A673 (cell line): ENCODE measurements around the gene SFT2D1. TPM values are rescaled to one million over a fixed set of nuclear protein-coding genes. Genes with fewer than 3 reads are reported as not detected.

Source experiments
- BruUV-seq: library from RNA; stranded (reverse); fragments of 400-500 nt; replicated peaks from 2 replicates; lab custom pipeline; 2021; lab: Mats Ljungman, UMichigan
- CTCF ChIA-PET: fragments of 300-600 bp; sonication (Branson Sonifier 250); formaldehyde crosslinking; loops from one replicate; lab custom pipeline; 2022; ENCODE audit warnings: antibody characterized with exemption; lab: Charles Lee
- POLR2A ChIA-PET: fragments of 300-600 bp; sonication (Branson Sonifier 250); formaldehyde crosslinking; loops from one replicate; lab custom pipeline; 2022; ENCODE audit warnings: antibody characterized with exemption; ENCODE audit not compliant: low non-redundant PET; lab: Charles Lee
- DNase-seq: peaks from one replicate; pipeline ENCODE4 v3.0.0-alpha.2; 2015; ENCODE audit warnings: low spot score
- H3K27ac ChIP-seq: fragments of 200-600 bp; sonication (generic); 2 replicates; pipeline ENCODE4 v1.5.1; 2016; ENCODE audit warnings: mixed run types, low read depth, mild to moderate bottlenecking, mixed read lengths, antibody characterized with exemption, low read length; ENCODE audit not compliant: poor library complexity, severe bottlenecking
- H3K27me3 ChIP-seq: fragments of 200-600 bp; sonication (generic); replicated peaks from 2 replicates; pipeline ENCODE4 v1.6.1; 2017; ENCODE audit warnings: mixed run types, low read depth, mild to moderate bottlenecking, mixed read lengths, antibody characterized with exemption, low read length; ENCODE audit not compliant: insufficient read depth, poor library complexity
- H3K36me3 ChIP-seq: fragments of 200-600 bp; sonication (generic); 2 replicates; pipeline ENCODE4 v1.6.1; 2016; ENCODE audit warnings: mixed run types, mild to moderate bottlenecking, mixed read lengths, antibody characterized with exemption, low read length; ENCODE audit not compliant: insufficient read depth, poor library complexity, severe bottlenecking
- H3K4me1 ChIP-seq: fragments of 200-600 bp; sonication (generic); 2 replicates; pipeline ENCODE4 v1.6.1; 2017; ENCODE audit warnings: mixed run types, mild to moderate bottlenecking, mixed read lengths, antibody characterized with exemption, low read length; ENCODE audit not compliant: insufficient read depth, poor library complexity, severe bottlenecking
- H3K4me3 ChIP-seq: fragments of 200-600 bp; sonication (generic); 2 replicates; pipeline ENCODE4 v1.5.1; 2016; ENCODE audit warnings: low read depth, mixed run types, mild to moderate bottlenecking, mixed read lengths, low read length; ENCODE audit not compliant: poor library complexity, severe bottlenecking
- H3K9me3 ChIP-seq: fragments of 200-600 bp; sonication (generic); 2 replicates; pipeline ENCODE4 v1.6.1; 2016; ENCODE audit warnings: mixed run types, low read depth, mild to moderate bottlenecking, mixed read lengths, antibody characterized with exemption, low read length; ENCODE audit not compliant: poor library complexity, severe bottlenecking
- EZH2 ChIP-seq: fragments of 200-600 bp; sonication (generic); IDR thresholded peaks from 2 replicates; pipeline ENCODE4 v1.6.1; 2017; ENCODE audit warnings: borderline replicate concordance, low read depth, mild to moderate bottlenecking, mixed read lengths, antibody characterized with exemption, low read length; ENCODE audit not compliant: poor library complexity, severe bottlenecking
- intact Hi-C: fragments of 100-400 bp; cut with micrococcal nuclease; formaldehyde crosslinking; loops from one replicate; pipeline ENCODE4 v1.10.0; 2022; ENCODE audit not compliant: unreplicated experiment
- total RNA-seq: library from RNA; stranded (reverse); gene quantifications from 2 replicates; pipeline ENCODE4 v1.2.3, GENCODE V29; 2021
- TF ChIP-seq, protein P1 (sequence below): fragments of 300-800, 200-600 bp; sonication (generic); conservative IDR thresholded peaks from 2 replicates; pipeline ENCODE4 v1.5.1; 2017; ENCODE audit warnings: low read depth, mild to moderate bottlenecking, antibody characterized with exemption, low read length, moderate library complexity, mixed read lengths

SFT2D1 gene
- total RNA-seq, 1 experiment from 2014 or later = 62.0 TPM

DNA sequence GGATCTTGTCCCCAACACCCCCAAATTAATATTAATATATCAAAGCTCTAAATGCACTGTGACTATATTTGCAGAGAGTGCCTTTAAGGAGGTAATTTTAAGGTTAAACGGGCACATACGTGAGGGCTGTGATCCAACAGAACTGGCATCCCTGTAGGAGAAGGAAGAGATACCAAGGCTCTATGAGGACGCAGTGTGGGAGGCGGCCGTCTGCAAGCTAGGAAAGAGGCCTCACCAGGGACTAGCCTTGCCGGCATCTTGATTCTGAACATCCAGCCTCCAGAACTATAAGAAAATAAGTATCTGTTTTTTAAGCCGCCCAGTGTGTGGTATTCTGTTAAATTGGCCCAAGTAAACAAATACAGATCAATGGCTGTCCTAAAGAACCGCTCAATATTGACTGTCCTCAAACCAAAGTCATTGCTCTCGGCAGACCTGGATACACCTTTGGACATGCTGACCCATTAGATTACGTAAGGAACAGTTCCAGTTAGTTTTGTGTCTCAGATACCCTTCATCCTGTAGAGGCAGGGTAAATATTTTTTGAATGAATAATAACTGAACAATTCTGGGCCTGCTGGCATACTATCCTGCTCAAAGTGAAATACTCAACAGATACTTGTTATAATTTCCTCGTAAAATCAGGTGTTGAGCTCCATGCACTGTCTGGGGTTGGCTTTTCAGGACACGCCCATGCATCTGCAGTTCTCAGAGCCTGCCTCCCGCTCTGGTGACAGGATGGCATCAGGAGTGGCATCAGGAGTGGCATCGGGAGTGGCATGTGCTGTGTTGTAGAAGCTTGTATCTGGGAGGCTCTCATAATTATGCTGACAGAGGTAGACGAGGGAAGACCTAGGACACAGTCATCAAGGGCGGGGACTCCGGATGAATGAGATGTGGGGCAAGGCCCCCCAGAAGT is 40.5 kb downstream of the SFT2D1 start:
- BruUV-seq = no TSS peak
- Histone ChIP-seq H3K27me3 (peaks cover 32% of the 10 kb centered on the region), H3K9me3 (no peaks in the 10 kb centered on the region), H3K4me1 (no peaks in the 10 kb centered on the region), H3K4me3 (no peak overlapping the region), H3K27ac (no peak overlapping the region), H3K36me3 (no peaks in the 10 kb centered on the region)
- ChIA-PET CTCF (no interaction called here), POLR2A (no interaction called here)
- DNase-seq = no peak
- TF ChIP-seq EZH2 = no peak
- TF ChIP-seq, protein P1, sequence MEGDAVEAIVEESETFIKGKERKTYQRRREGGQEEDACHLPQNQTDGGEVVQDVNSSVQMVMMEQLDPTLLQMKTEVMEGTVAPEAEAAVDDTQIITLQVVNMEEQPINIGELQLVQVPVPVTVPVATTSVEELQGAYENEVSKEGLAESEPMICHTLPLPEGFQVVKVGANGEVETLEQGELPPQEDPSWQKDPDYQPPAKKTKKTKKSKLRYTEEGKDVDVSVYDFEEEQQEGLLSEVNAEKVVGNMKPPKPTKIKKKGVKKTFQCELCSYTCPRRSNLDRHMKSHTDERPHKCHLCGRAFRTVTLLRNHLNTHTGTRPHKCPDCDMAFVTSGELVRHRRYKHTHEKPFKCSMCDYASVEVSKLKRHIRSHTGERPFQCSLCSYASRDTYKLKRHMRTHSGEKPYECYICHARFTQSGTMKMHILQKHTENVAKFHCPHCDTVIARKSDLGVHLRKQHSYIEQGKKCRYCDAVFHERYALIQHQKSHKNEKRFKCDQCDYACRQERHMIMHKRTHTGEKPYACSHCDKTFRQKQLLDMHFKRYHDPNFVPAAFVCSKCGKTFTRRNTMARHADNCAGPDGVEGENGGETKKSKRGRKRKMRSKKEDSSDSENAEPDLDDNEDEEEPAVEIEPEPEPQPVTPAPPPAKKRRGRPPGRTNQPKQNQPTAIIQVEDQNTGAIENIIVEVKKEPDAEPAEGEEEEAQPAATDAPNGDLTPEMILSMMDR = no peak
- intact Hi-C loops = no loop called here

DNA sequence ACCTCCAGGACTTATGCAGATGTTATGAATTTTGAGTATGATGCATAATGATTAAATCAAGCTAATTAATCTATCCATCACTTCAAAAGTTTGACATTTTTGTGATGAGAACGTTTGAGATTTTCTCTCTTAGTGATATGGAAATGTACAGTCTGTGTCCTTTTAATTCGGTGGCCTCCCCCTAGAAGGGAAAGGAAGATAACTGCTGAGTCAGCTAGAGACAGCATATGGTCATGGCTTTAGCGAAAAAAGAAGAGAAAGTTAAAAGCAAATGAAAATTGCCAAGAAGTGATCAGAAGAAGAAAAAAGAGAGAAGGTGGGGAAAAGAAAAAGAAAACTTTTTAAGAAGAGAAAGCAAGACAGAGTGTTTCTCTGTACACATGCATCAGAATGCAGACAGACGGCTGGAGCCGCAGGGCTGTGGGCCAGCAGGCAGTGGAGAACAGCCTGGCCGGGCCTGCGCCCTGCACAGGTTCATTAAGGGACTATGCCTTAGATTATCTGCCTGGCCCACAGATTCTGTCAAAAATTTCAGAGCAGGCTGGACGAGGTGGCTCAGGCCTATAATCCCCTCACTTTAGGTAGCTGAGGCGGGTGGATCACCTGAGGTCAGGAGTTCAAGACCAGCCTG is 41.9 kb downstream of the SFT2D1 start:
- H3K9me3 ChIP-seq = no peaks in the 10 kb centered on the region
- no peak overlapping the region for H3K4me3 ChIP-seq
- intact Hi-C loops = no loop called here
- BruUV-seq = no TSS peak
- no peak for TF ChIP-seq EZH2
- TF ChIP-seq, protein P1 = no peak
- CTCF ChIA-PET = no interaction called here
- H3K36me3 ChIP-seq = no peaks in the 10 kb centered on the region
- POLR2A ChIA-PET = no interaction called here
- H3K27me3 ChIP-seq = peaks cover 18% of the 10 kb centered on the region
- no peaks in the 10 kb centered on the region for H3K4me1 ChIP-seq
- no peak overlapping the region for H3K27ac ChIP-seq
- DNase-seq = no peak

DNA sequence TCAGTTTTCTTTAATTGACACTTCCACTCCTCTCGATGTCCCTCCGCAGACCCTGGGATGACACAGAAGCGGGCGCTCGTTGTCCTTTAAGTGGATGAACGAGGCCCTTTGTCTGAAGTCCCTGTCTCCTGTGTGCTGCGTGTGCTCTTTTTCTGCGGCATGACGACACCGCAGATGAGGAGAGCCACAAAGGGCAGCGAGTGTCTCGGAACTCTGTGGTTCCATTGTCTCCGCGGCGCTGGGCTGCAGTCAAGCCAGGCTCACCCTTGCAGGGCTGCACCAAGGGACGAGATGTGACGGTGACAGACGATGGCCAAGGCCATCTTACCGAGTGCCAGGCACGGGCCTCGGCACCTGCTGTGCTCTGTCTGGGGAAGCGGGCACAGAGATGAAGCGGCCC is 44.7 kb downstream of the SFT2D1 start:
- CTCF ChIA-PET = no interaction called here
- POLR2A ChIA-PET = no interaction called here
- no peak for DNase-seq

More for the DNA sequence above, 44.7 kb downstream of the SFT2D1 start:
- TF ChIP-seq, protein P1 = no peak
- TF ChIP-seq EZH2 = no peak
- no TSS peak for BruUV-seq
- intact Hi-C loops = no loop called here
- Histone ChIP-seq H3K4me3 (no peak overlapping the region), H3K9me3 (no peaks in the 10 kb centered on the region), H3K36me3 (no peaks in the 10 kb centered on the region), H3K27ac (no peak overlapping the region), H3K27me3 (peaks cover 12% of the 10 kb centered on the region), H3K4me1 (no peaks in the 10 kb centered on the region)
